ENCODE measurements around the gene CHN1.
A peak's percentile ranks its signal among the peaks of the same experiment; 100 is the strongest.

CHN1 gene

GRCh38 chr2:175009917-175010621 lies 4.9 kb upstream of the CHN1 start:
- FAIRE-seq, result no peak

DNA sequence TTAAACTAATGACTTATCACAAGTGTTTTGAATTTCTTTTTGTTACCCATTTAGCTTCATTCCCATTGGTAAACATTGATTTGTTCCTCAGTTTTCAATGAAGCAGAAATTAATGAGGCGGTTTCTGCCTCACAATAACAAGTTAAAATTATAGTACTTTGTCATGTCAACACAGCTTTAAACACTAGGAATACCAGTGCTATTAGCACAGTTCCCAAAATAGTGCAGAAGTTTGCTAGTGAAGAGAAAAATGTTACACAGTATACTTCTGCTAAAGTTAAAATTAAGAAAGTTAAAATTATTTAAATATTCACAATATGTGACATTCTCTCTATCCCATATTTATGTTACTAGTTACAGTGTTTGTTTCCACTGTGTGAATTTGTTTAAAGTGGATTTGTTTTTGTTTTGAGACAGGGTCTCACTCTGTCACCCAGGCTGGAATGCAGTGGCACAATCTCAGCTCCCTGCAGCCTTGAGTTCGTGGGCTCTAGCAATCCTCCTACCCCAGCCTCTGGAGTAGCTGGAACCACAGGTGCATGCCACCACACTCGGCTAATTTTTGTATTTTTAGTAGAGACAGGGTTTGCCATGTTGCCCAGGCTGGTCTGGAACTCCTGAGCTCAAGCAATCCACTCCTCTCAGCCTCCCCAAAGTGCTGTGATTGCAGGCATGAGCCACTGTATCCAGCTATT lies 3.8 kb upstream of the CHN1 start:
- no peak for FAIRE-seq

DNA sequence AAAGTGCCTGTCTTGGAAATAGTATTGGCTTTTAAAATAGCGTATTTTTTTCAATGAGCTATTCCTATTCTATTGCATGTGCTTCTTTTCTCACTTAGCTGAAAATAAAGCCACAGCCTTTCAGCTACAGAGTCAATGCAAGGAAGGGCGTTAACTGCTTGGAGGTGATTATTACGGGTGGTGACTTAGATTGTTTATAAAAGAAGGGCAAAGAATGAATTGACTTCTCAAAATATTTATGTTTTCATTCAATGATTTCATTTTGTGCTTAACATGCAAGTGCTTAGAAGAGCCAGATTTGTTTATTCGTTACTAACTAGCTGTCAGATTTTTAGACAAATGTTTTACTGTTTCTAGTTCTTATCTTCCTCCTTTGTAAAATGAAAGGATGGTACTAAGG lies 2.8 kb upstream of the CHN1 start:
- FAIRE-seq, result no peak

DNA sequence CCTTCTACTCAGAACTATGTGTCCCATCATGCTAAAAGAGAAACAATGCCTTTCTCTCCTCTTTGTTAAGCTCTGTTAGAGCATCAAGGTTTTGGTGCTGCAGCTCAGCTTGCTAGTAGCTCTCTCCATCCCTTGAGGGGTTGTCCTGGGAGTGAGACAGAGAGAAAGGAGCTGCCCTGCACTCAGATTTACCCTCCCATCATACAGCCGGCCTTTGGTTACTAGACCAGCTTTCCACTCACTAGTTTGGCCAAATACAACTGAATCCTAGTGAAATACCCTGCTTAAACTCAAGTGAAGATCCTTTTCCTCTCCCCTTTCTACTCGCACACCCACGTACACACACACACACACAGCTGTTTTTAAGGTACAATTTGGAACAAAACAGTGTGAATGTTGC lies 2.3 kb upstream of the CHN1 start:
- no peak for FAIRE-seq

- FAIRE-seq, result peak; percentile 17
Measured at GRCh38 chr2:175006281-175006680, 1.1 kb upstream of the CHN1 start.

- no peak for FAIRE-seq
Measured at GRCh38 chr2:175005733-175006264, 618 bp upstream of the CHN1 start.

- no peak for FAIRE-seq
Measured at GRCh38 chr2:175004730-175004979, 526 bp downstream of the CHN1 start.

DNA sequence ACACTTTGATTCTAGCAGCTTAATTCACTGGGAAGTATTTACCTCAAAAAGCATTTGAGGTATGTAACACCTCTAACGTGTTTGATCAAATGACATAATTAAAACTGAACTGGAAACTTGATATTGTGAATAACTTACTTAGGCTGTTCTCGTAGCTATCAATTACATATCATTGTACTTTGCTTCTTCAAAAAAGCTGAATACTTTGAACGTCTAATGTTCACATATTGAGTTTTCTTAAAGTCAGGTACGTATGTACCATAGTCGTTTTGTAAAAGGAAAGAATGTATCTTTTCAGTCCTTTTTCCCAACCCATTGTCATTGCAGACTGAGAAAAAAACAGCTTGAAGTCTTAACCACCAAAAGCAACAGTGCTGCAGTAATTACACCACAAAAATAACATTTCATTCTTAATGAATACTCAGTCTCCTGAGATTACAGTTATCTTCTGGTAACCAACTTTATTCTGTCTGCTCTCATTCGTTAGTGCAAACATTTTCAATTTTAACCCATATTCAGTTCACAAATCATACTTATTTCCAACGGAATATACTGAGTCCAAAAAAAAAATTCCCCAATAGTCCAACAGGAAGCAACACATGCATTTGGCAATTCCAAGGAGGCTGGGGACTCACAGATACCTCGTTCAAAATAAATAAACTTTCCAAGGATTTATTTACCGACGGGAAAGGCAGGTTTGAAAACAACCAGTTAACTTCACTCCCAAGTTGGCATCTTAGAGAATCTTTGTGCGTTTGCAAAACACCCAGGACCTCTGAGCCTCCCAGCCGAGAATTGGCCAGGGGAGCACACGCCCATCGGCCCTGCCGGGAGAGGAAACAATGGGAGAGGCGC lies 1.1 kb downstream of the CHN1 start:
- FAIRE-seq, result no peak

DNA sequence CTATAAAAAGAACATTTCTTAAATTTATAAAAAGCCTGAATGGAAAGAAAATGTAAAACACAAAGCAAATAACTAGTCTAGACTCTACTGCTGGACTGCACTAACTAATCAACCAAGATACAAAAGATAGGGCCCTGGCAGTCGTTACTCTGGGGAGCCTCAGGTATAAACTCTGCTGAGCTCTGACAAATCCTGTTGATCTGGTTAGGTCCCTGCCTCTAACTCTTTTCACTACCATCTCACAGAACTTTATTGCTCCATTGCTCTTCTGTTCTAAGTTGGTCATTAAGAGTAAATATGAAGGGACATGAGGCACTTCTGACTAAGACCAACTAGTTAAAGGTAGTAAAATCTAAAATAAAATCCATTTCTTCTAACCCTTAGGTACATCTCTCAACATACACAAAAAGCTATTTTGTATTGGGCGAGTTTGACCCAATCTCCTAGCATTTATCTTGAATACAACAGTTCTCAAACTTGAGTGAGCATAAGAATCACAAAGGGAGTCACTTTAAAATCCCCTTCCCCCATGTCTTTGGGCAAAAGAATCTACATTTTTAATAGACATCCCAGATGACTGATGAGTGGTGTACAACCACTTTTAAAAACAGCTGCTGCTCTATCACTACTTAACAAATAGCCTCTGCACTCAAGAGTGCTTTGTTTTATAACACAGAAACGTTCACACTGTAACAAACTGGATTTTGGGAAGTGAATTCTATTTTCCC lies 2.5 kb downstream of the CHN1 start:
- no peak for FAIRE-seq

GRCh38 chr2:175001566-175001965 lies 3.6 kb downstream of the CHN1 start:
- FAIRE-seq, result no peak

- FAIRE-seq, result no peak
Measured at GRCh38 chr2:174997110-174997509, 8.1 kb downstream of the CHN1 start.

DNA sequence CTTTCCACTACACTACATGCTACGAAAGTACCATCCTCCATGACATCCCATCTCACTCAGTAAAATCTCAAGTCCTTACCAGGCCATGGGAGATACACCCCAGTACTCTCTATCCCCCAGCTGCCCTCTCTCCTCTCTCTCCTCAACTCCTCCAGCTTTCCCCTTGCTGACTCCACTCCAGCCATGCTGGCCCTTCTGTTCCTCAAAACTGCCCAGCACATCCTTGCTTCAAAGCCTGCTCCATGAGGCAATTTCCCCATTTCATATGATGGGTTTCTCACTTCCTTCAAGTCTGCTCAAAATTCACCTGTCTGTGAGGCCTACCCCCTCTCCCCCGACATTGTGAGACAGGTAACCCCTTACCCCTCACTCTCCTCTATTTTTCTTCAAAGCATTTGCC lies 8.6 kb downstream of the CHN1 start:
- no peak for FAIRE-seq

- FAIRE-seq, result no peak
Measured at GRCh38 chr2:174994381-174994780, 10.8 kb downstream of the CHN1 start.

GRCh38 chr2:174992886-174993285 lies 12.3 kb downstream of the CHN1 start:
- no peak for FAIRE-seq

- peak; percentile 96 for FAIRE-seq
Measured at GRCh38 chr2:174985614-174986013, 19.6 kb downstream of the CHN1 start.

GRCh38 chr2:174984561-174984960 lies 20.6 kb downstream of the CHN1 start:
- FAIRE-seq, result no peak

DNA sequence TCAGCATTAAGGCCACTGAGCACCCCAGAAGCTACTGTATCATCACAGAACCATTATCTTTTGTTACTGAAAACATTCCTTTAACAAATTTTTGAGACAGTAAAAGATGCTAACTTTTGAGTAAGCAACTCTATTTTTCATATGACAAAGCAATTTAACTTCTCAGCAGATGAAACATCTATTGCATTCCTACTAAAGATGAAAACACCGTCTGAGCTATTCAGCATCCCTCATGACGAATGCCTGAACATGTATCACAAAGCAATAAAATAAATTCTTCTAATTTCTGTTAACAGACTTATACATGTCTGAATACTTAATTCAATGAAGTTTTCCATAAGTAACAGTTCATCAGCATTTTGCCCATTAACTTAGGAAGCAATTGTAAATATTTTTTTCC lies 23.9 kb downstream of the CHN1 start:
- FAIRE-seq, result no peak

DNA sequence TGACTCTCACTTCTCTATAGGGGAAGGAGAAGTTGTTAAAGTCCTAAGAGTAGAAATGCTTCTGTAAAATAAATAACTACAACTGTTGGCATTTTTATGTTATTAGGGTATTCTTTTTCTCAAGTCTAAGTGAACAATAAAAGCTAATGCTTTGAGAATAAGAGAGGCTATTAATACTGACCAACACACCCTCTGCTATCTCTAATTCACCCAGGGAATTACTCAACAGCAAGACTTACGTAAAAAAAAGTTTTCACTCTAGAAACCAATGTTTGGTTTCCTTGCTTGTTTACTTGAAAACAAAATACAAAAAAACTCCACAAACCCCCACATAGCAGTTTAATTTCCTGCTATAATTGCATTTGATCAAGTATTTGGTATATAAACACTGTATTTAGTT lies 25.2 kb downstream of the CHN1 start:
- no peak for FAIRE-seq

DNA sequence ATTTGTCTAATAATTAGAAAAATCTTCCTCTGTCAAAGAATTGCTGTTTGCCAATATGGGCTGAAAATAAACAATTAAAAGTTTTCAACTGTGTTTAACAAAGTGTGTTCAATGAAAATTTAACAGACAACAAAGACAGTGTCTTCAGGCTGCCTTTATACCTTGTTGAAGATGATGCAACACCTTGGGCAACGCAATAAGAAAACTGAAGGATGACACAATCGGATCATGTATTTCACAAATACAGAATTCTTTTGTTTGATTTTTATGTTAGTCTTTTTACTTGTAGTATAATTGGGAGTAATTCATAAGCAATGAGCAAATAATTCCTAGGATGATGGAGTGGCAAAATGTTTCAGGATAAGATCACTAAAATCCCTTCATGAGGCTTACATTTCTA lies 27.8 kb downstream of the CHN1 start:
- no peak for FAIRE-seq

GRCh38 chr2:174974131-174974530 lies 31.1 kb downstream of the CHN1 start:
- no peak for FAIRE-seq

DNA sequence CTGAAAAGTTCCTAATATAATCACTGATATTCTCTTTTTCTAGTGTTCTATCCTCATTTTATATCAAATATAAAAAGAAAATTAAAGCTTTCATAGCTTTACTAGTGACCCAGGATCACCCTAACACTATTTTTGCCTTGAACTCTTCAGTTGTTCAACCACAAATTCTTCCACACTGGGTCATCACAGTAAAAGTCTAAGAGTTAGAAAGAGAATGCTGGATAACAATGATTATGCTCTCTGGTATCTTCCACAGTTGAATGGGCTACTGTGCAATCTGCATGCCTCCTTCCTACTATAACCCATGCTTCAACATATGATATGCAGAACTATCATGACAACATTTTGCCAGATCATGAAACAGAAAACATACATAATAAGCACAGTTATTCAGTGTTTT lies 32.3 kb downstream of the CHN1 start:
- FAIRE-seq, result no peak

DNA sequence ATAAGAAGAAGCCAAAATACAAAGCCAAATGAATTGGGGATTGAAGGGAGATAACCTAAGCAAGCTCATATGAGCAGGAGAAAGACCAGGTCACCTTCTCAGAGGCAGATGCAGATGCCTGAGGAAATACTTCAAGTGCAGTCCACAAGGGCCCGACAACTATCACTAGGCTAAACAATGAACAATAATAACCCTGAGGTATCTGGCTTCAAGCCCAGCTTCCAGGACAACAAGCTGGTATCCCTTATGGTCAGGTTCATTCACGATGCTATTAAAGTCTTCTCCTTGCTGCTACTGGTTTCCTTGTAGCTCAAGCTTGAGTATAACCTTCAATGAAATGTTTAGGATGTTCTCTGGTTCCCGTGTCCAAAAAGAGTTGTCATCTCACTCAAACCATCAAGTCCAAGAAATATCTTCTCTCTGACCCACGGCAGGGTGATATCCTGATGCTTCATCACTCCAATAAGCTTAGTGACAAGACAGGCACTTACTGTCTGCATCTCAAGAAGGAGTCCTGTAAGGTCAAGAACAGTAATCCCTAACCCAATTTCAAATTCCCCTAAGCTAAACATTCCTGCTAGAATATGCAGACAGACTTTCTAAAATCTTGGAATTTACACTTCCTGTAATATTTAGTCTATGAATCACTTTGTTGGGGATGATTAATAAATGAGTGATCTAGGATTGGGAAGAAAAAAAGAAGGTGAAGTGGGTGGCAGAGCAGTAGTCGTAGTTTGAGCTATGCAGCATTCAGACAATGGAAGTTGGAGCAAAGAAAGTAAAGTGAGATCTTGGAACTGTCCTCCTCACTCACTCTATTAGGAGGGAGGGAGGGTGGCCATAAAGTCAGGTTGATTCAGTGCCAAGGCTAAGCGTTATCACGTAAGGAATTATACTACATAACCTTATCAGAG lies 33.1 kb downstream of the CHN1 start:
- no peak for FAIRE-seq

Data from TTC549 (cell line).